ENCODE data around the gene LBR.

The LBR gene

DNA sequence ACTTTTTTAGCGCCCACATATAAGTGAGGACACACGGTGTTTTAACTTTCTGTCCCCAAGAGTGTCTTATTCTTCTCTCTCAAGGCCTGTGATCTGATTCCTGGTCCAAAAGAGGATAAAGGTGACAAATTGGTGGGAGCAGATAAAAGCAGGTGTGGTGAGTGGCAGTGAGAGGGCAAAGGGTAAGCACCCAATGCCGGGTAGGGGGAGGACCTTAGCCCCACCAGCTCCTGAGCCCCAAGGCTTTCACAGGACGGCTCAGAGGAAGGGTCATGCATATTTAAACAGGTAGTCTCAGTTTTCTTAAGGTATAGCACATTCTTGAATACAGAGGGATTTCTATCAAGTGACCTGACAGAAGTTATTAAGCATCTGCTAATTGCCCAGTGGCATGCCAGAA is 19.6 kb downstream of the LBR start:
- Histone ChIP-seq H3K9ac (ENCODE audit: low read length) (no peak overlapping the region), H3K27ac (ENCODE audit: low read depth, low read length) (no peak overlapping the region), H3K9me3 (ENCODE audit: insufficient read depth, low read length) (no peaks in the 10 kb centered on the region), H4K20me1 (ENCODE audit: low read depth, low read length) (peaks cover 13% of the 10 kb centered on the region), H3K4me3 (ENCODE audit: insufficient read depth, low read length, poor library complexity, severe bottlenecking) (no peak overlapping the region), H3K79me2 (ENCODE audit: insufficient read depth, low read length) (peaks cover 65% of the 10 kb centered on the region), H3K36me3 (ENCODE audit: low read length) (peaks cover 74% of the 10 kb centered on the region), H3K9me2 (replicated peaks; ENCODE audit: insufficient read depth, low read length) (no peaks in the 10 kb centered on the region), H2AFZ (ENCODE audit: low read depth, low read length, severe bottlenecking) (no peak overlapping the region), H3K27me3 (ENCODE audit: low read length) (no peaks in the 10 kb centered on the region), H3F3A (ENCODE audit: insufficient read depth) (peaks cover 16% of the 10 kb centered on the region), H3K4me2 (ENCODE audit: low read depth, low read length, poor library complexity, severe bottlenecking) (no peak overlapping the region)
- TF ChIP-seq, protein P1, sequence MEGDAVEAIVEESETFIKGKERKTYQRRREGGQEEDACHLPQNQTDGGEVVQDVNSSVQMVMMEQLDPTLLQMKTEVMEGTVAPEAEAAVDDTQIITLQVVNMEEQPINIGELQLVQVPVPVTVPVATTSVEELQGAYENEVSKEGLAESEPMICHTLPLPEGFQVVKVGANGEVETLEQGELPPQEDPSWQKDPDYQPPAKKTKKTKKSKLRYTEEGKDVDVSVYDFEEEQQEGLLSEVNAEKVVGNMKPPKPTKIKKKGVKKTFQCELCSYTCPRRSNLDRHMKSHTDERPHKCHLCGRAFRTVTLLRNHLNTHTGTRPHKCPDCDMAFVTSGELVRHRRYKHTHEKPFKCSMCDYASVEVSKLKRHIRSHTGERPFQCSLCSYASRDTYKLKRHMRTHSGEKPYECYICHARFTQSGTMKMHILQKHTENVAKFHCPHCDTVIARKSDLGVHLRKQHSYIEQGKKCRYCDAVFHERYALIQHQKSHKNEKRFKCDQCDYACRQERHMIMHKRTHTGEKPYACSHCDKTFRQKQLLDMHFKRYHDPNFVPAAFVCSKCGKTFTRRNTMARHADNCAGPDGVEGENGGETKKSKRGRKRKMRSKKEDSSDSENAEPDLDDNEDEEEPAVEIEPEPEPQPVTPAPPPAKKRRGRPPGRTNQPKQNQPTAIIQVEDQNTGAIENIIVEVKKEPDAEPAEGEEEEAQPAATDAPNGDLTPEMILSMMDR (IDR thresholded peaks at IDR 0.05; ENCODE audit: insufficient read depth, low read length, poor library complexity, severe bottlenecking) = no peak
- no peak for TF ChIP-seq EZH2phosphoT487 (conservative IDR thresholded peaks at IDR 0.05; ENCODE audit: low read length)

DNA sequence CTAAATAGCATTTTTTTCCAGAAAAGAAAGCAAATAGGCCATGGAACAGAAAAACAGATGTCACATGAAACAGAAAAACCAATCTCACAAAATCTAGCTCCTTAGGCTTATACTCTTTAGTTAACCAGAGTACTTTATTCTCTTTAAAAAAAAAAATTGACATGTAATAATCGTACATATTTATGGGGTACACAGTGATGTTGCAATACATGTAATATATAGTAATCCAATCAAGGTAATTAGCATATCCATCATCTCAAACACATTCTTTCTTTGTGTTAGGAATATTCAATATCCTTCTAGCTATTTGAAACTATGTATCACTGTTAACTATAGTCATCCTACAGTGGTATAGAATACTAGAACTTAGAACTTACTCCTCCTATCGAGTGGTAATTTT is 20.1 kb downstream of the LBR start:
- Histone ChIP-seq H3K27me3 (ENCODE audit: low read length) (no peaks in the 10 kb centered on the region), H3K9me2 (replicated peaks; ENCODE audit: insufficient read depth, low read length) (no peaks in the 10 kb centered on the region), H2AFZ (ENCODE audit: low read depth, low read length, severe bottlenecking) (no peak overlapping the region), H3K36me3 (ENCODE audit: low read length) (peaks cover 75% of the 10 kb centered on the region), H3K4me2 (ENCODE audit: low read depth, low read length, poor library complexity, severe bottlenecking) (no peak overlapping the region), H3K9ac (ENCODE audit: low read length) (no peak overlapping the region), H3K4me3 (ENCODE audit: insufficient read depth, low read length, poor library complexity, severe bottlenecking) (no peak overlapping the region), H3K27ac (ENCODE audit: low read depth, low read length) (no peak overlapping the region), H4K20me1 (ENCODE audit: low read depth, low read length) (peaks cover 13% of the 10 kb centered on the region), H3F3A (ENCODE audit: insufficient read depth) (peaks cover 19% of the 10 kb centered on the region), H3K79me2 (ENCODE audit: insufficient read depth, low read length) (peaks cover 60% of the 10 kb centered on the region), H3K9me3 (ENCODE audit: insufficient read depth, low read length) (no peaks in the 10 kb centered on the region)
- TF ChIP-seq EZH2phosphoT487 (conservative IDR thresholded peaks at IDR 0.05; ENCODE audit: low read length) = no peak
- TF ChIP-seq, protein P1 (IDR thresholded peaks at IDR 0.05; ENCODE audit: insufficient read depth, low read length, poor library complexity, severe bottlenecking) = no peak

DNA sequence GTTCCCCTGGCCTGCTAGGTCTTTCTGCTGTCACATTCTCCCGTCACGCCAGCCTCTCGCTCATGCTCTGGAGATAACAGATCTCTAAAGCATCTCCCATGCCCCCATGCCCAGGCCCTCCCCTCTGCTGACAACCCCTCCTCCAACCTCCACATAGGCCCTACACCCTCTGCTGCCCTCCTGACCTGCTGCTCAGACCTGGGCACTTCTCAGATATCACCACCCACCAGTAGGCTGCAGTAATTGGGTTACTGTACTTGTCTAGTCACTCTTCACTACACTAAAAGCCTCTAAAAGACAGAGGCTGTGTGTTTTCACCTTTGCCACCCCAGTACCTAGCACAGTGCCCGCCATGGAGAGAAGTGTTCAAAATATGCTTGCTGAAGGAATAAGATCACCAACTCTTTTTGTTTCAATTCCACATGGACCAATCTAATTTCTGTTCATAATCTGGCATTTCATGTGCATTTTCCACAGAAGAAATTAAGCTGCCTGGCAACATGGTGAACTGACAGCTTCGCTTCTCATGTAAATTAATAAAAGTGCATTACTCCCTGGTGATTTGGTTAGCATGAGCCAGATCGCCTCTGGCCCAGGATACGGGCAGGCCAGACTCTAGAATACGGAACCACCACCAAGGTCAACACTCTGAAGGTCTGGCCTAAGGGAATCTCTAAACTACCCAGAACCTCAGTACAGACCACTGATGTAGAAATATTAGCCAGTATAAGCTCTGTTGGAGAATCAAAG is 20.7 kb downstream of the LBR start:
- H4K20me1 ChIP-seq (ENCODE audit: low read depth, low read length) = peaks cover 13% of the 10 kb centered on the region
- TF ChIP-seq, protein P1 (IDR thresholded peaks at IDR 0.05; ENCODE audit: insufficient read depth, low read length, poor library complexity, severe bottlenecking) = no peak
- TF ChIP-seq EZH2phosphoT487 (conservative IDR thresholded peaks at IDR 0.05; ENCODE audit: low read length) = no peak

More for the DNA sequence above, 20.7 kb downstream of the LBR start:
- Histone ChIP-seq H3K4me2 (ENCODE audit: low read depth, low read length, poor library complexity, severe bottlenecking) (no peak overlapping the region), H3K9ac (ENCODE audit: low read length) (no peak overlapping the region), H3K27ac (ENCODE audit: low read depth, low read length) (no peak overlapping the region), H2AFZ (ENCODE audit: low read depth, low read length, severe bottlenecking) (no peak overlapping the region), H3K79me2 (ENCODE audit: insufficient read depth, low read length) (peaks cover 57% of the 10 kb centered on the region), H3F3A (ENCODE audit: insufficient read depth) (peaks cover 23% of the 10 kb centered on the region), H3K27me3 (ENCODE audit: low read length) (no peaks in the 10 kb centered on the region), H3K9me2 (replicated peaks; ENCODE audit: insufficient read depth, low read length) (no peaks in the 10 kb centered on the region), H3K4me3 (ENCODE audit: insufficient read depth, low read length, poor library complexity, severe bottlenecking) (no peak overlapping the region), H3K36me3 (ENCODE audit: low read length) (peaks cover 75% of the 10 kb centered on the region), H3K9me3 (ENCODE audit: insufficient read depth, low read length) (no peaks in the 10 kb centered on the region)
